ENCODE results near the gene TMED10.
A peak's percentile ranks its signal among the peaks of the same experiment; 100 is the strongest.
"Not testable (repeated sequence)": the region's sequence is repeated elsewhere in the genome, so short reads cannot be mapped to it uniquely, and the experiment has no call there.

The TMED10 gene

DNA sequence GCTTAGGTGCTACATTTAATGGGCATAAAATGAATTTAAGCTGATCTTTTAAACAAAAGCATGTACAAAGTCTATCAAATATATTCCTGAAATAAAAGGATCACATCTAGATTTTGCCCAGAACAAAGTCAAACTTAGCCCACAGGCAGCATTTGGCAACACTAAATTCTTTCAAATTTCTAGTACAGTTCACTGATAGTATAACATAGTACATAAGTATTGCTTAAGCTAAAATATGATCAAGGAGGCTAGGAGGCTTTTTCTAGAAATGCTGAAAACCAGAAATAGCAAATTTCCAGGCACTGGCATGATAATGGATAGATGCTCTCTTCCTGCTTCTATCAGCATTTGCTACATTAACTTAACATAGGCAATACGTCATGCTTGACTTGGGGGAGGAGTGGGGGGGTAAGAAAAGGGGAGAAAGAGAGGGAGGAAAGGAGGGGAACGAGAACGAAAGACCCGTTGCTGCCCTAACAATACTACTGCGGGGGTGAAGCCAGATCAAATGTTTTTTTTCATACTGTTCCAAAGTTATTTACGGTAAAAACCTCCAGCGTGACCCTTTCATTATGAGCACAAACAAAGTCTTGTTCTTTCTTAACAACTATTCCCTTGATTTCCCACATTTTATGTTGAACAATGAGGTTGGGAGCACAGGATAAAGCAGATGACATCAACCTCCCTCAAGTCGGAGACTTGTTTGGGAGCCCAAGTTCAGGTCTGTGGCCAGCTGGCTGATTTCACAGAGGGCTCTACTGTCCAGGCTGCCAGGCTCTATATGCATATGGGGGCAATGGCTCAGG, 10.6 kb downstream of the TMED10 start:
- TF ChIP-seq JUND (IDR thresholded peaks at IDR 0.05; ENCODE audit: low read depth): no peak
- in situ Hi-C loops (cut with HindIII; ENCODE audit: low pct_unique_long_range_greater_than_20kb, low sequenced_read_pairs): no loop called here
- no peak for DNase-seq (ENCODE audit: low read depth in 1 of 2, low spot score in 1 of 2)

- in situ Hi-C loops (cut with HindIII; ENCODE audit: low pct_unique_long_range_greater_than_20kb, low sequenced_read_pairs): no loop called here
- no peak for TF ChIP-seq JUND (IDR thresholded peaks at IDR 0.05; ENCODE audit: low read depth)
- no peak for DNase-seq (ENCODE audit: low read depth in 1 of 2, low spot score in 1 of 2)
Measured at GRCh38 chr14:75164809-75165208, 11.6 kb downstream of the TMED10 start.

- in situ Hi-C loops (cut with HindIII; ENCODE audit: low pct_unique_long_range_greater_than_20kb, low sequenced_read_pairs): no loop called here
- DNase-seq (ENCODE audit: low read depth in 1 of 2, low spot score in 1 of 2): no peak
- no peak for TF ChIP-seq JUND (IDR thresholded peaks at IDR 0.05; ENCODE audit: low read depth)
Measured at GRCh38 chr14:75163677-75164076, 12.7 kb downstream of the TMED10 start.

DNA sequence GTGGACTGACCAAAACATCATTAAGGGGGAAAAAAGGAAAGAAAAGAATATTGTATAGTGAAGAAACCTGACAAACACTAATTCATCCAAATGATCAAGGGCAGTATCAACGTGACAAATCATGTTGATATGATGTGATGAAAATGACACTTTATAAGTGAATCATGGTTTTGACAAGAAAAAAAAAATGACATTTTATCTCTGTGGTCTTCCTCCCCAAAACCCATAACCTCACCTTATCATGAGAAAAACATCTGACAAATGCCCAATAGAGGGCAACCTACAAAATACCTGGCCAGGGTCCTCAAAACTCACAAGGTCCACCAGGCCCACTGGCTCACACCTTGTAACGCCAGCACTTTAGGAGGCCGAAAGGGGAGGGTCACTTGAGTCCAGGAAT, 13.8 kb downstream of the TMED10 start:
- in situ Hi-C loops (cut with HindIII; ENCODE audit: low pct_unique_long_range_greater_than_20kb, low sequenced_read_pairs): no loop called here
- no peak for TF ChIP-seq JUND (IDR thresholded peaks at IDR 0.05; ENCODE audit: low read depth)
- no peak for DNase-seq (ENCODE audit: low read depth in 1 of 2, low spot score in 1 of 2)

GRCh38 chr14:75158843-75159614, 17.4 kb downstream of the TMED10 start:
- TF ChIP-seq JUND (IDR thresholded peaks at IDR 0.05; ENCODE audit: low read depth): no peak
- in situ Hi-C loops (cut with HindIII; ENCODE audit: low pct_unique_long_range_greater_than_20kb, low sequenced_read_pairs): no loop called here
- no peak for DNase-seq (ENCODE audit: low read depth in 1 of 2, low spot score in 1 of 2)

GRCh38 chr14:75156901-75157300, 19.5 kb downstream of the TMED10 start:
- DNase-seq (ENCODE audit: low read depth in 1 of 2, low spot score in 1 of 2): peak in 1 of 2 experiments; percentile 30
- in situ Hi-C loops (cut with HindIII; ENCODE audit: low pct_unique_long_range_greater_than_20kb, low sequenced_read_pairs): no loop called here
- no peak for TF ChIP-seq JUND (IDR thresholded peaks at IDR 0.05; ENCODE audit: low read depth)

- in situ Hi-C loops (cut with HindIII; ENCODE audit: low pct_unique_long_range_greater_than_20kb, low sequenced_read_pairs): no loop called here
- no peak for TF ChIP-seq JUND (IDR thresholded peaks at IDR 0.05; ENCODE audit: low read depth)
- no peak for DNase-seq (ENCODE audit: low read depth in 1 of 2, low spot score in 1 of 2)
Measured at GRCh38 chr14:75156111-75156510, 20.3 kb downstream of the TMED10 start.

DNA sequence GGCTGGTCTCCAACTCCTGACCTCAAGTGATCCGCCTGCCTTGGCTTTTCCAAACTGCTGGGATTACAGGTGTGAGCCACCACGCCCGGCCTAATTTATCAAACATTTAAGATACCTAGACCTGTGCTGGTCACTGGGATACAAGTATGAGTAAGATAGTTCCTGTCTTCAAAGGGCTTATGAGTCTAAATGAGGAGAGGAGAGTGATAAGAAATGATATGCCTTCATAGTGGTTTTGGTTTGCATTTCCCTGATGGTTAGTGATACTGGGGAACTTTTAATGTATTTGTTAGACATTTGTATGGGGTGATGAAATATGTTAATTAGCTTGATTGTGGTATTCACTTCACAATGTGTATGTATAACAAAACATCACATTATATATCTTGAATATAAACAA, 21.2 kb downstream of the TMED10 start:
- DNase-seq (ENCODE audit: low read depth in 1 of 2, low spot score in 1 of 2): no peak
- no peak for TF ChIP-seq JUND (IDR thresholded peaks at IDR 0.05; ENCODE audit: low read depth)
- in situ Hi-C loops (cut with HindIII; ENCODE audit: low pct_unique_long_range_greater_than_20kb, low sequenced_read_pairs): no loop called here

DNA sequence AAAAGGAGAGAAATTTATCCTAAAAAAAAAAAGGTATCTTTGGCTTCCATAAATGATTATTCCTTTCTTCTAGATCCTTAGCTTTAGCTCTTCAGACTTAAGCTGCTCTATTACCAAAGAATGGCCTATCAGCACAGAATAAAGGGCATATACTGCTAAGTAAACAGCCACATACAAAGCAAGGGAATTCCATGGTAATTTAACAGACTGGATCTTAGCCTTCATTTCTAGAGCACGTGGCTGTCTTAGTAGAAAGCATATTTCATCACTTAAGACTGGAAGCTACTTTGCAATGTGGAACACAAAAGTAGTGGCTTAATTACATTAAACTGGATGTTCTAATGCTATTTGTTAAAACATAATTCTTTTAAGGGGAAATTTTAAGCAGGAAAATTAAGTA, 23.1 kb downstream of the TMED10 start:
- no peak for TF ChIP-seq JUND (IDR thresholded peaks at IDR 0.05; ENCODE audit: low read depth)
- in situ Hi-C loops (cut with HindIII; ENCODE audit: low pct_unique_long_range_greater_than_20kb, low sequenced_read_pairs): no loop called here
- no peak for DNase-seq (ENCODE audit: low read depth in 1 of 2, low spot score in 1 of 2)

DNA sequence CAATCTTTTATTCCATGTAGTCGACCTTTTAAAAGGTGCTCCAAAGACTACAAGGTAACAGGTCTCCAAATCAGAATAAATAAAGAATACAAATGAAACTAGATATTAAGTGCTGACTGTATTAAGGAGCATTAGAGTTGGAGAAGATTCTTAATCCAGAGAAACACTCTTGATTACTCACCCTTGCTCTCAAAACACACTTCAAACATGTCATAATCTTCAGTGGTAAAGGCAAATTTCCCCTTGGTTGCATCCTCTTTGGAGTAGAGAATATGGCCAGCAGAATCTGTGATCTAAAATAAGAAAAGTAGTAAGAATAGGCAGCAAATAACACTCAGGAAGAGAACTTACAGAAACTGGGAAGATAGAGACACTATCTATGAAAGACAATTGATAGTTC, 24.6 kb downstream of the TMED10 start:
- no peak for TF ChIP-seq JUND (IDR thresholded peaks at IDR 0.05; ENCODE audit: low read depth)
- DNase-seq (ENCODE audit: low read depth in 1 of 2, low spot score in 1 of 2): no peak
- in situ Hi-C loops (cut with HindIII; ENCODE audit: low pct_unique_long_range_greater_than_20kb, low sequenced_read_pairs): no loop called here

GRCh38 chr14:75150637-75151036, 25.8 kb downstream of the TMED10 start:
- in situ Hi-C loops (cut with HindIII; ENCODE audit: low pct_unique_long_range_greater_than_20kb, low sequenced_read_pairs): not testable (repeated sequence)
- peak in 1 of 2 experiments; percentile 21 for DNase-seq (ENCODE audit: low read depth in 1 of 2, low spot score in 1 of 2)

DNA sequence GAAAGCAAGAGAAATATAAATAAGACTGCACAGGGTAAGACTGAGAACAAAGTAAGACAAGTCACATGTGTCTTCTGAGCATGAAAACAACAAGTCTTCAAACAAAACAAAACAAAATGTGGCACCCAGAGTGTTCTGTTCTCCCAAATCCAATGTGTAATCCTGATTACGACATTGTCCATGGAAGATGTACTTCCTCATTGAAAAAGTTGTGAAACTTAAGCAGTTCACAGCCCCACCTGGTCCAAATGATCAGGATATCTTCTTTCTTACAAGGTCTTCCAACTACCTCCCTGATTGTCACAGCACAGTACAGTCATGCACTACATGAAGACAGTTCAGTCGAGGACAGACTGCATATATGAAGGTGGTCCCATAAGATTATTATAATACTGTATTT, 26.3 kb downstream of the TMED10 start:
- in situ Hi-C loops (cut with HindIII; ENCODE audit: low pct_unique_long_range_greater_than_20kb, low sequenced_read_pairs): no loop called here
- TF ChIP-seq JUND (IDR thresholded peaks at IDR 0.05; ENCODE audit: low read depth): no peak
- no peak for DNase-seq (ENCODE audit: low read depth in 1 of 2, low spot score in 1 of 2)

GRCh38 chr14:75147423-75148071, 28.9 kb downstream of the TMED10 start:
- in situ Hi-C loops (cut with HindIII; ENCODE audit: low pct_unique_long_range_greater_than_20kb, low sequenced_read_pairs): no loop called here
- peak in 1 of 2 experiments; percentile 80 for DNase-seq (ENCODE audit: low read depth in 1 of 2, low spot score in 1 of 2)

More at GRCh38 chr14:75147423-75148071, 28.9 kb downstream of the TMED10 start:
- no peak for TF ChIP-seq JUND (IDR thresholded peaks at IDR 0.05; ENCODE audit: low read depth)

Measured in T47D (cell line).